HCT116 (cell line): ENCODE measurements around the gene PLEKHO2. TPM values are rescaled to one million over a fixed set of nuclear protein-coding genes. Genes with fewer than 3 reads are reported as not detected.

Experiments used
- ATAC-seq: fragments of 200-7000 bp; cut with Tn5 transposase; 2 replicates; pipeline ENCODE4 v1.9.1; 2020; ENCODE audit warnings: mild to moderate bottlenecking, moderate library complexity
- BruUV-seq: library from RNA; stranded (reverse); fragments of 400-500 nt; replicated peaks from 2 replicates; lab custom pipeline; 2021; lab: Mats Ljungman, UMichigan
- CTCF ChIA-PET: fragments of 300-600 bp; sonication (Branson Sonifier 250); formaldehyde crosslinking; loops from one replicate; lab custom pipeline; 2021; ENCODE audit warnings: antibody characterized with exemption; lab: Charles Lee
- POLR2A ChIA-PET: fragments of 300-600, 350-600 bp; sonication (Branson Sonifier 250); formaldehyde crosslinking; loops from one replicate; lab custom pipeline; 2021; ENCODE audit warnings: antibody characterized with exemption; lab: Charles Lee
- RAD21 ChIA-PET, 2 experiments: fragments of 300-600 bp; sonication (Branson Sonifier 250); formaldehyde crosslinking; loops; one replicate each; lab custom pipeline; 2023; ENCODE audit warnings: low total read pairs in 2 of 2; ENCODE audit not compliant: uncharacterized antibody in 2 of 2, unreplicated experiment in 2 of 2, low non-redundant PET in 1 of 2; lab: Charles Lee
- DNase-seq: peaks from one replicate; pipeline ENCODE4 v3.0.0-alpha.2; 2010; ENCODE audit warnings: low read depth, low spot score
- H2AFZ ChIP-seq: fragments of 200-600 bp; shearing (Covaris generic), sonication (generic); 2 replicates; pipeline ENCODE4 v1.6.1; 2017; ENCODE audit warnings: low read depth, mixed run types, mixed read lengths, antibody characterized with exemption, low read length; ENCODE audit not compliant: poor library complexity, severe bottlenecking
- H3K27ac ChIP-seq: 2 replicates; pipeline ENCODE4 v1.5.1; 2012; ENCODE audit warnings: low read depth, low read length
- H3K27me3 ChIP-seq: fragments of 200-600 bp; sonication (generic); 2 replicates; pipeline ENCODE4 v1.6.1; 2016; ENCODE audit warnings: mixed run types, low read length, mixed read lengths; ENCODE audit not compliant: insufficient read depth
- H3K36me3 ChIP-seq, 2 experiments: fragments of 200-500 bp in 1 of 2; fragments of 200-600 bp in 1 of 2; sonication (Bioruptor generic) in 1 of 2; sonication (generic) in 1 of 2; 2 replicates each; pipeline versions ENCODE4 v1.5.1 to v1.6.1; 2014 to 2016; ENCODE audit warnings: low read length in 2 of 2, inconsistent platforms in 1 of 2, mixed read lengths in 1 of 2, mixed run types in 1 of 2; ENCODE audit not compliant: insufficient read depth in 2 of 2, control insufficient read depth in 1 of 2
- H3K4me1 ChIP-seq, 2 experiments: fragments of 200-600 bp in 1 of 2; sonication (generic) in 1 of 2; 2 replicates each; pipeline versions ENCODE4 v1.5.1 to v1.6.1; 2012 to 2017; ENCODE audit warnings: low read length in 2 of 2, inconsistent platforms in 1 of 2, mild to moderate bottlenecking in 1 of 2, mixed read lengths in 1 of 2, mixed run types in 1 of 2, moderate library complexity in 1 of 2; ENCODE audit not compliant: insufficient read depth in 2 of 2, control insufficient read depth in 1 of 2
- H3K4me2 ChIP-seq: fragments of 200-600 bp; sonication (generic); 2 replicates; pipeline ENCODE4 v1.6.1; 2017; ENCODE audit warnings: mixed run types, low read length, mixed read lengths
- H3K4me3 ChIP-seq, 2 experiments: fragments of 200-600 bp in 1 of 2; sonication (generic) in 1 of 2; replicated peaks in 1 of 2; 2 replicates each; pipeline ENCODE4 v1.5.1; 2011 to 2016; ENCODE audit warnings: low read length in 2 of 2, control low read depth in 1 of 2, low read depth in 1 of 2, mild to moderate bottlenecking in 1 of 2, mixed read lengths in 1 of 2, mixed run types in 1 of 2
- H3K79me2 ChIP-seq: fragments of 200-600 bp; sonication (generic); 2 replicates; pipeline ENCODE4 v1.6.1; 2017; ENCODE audit warnings: mild to moderate bottlenecking, mixed run types, low read length, moderate library complexity, mixed read lengths; ENCODE audit not compliant: insufficient read depth
- H3K9ac ChIP-seq: fragments of 200-600 bp; sonication (generic); 2 replicates; pipeline ENCODE4 v1.6.1; 2016; ENCODE audit warnings: low read length, mixed read lengths
- H3K9me2 ChIP-seq: fragments of 200-600 bp; sonication (generic), shearing (Covaris generic); 2 replicates; pipeline ENCODE4 v1.6.1; 2017; ENCODE audit warnings: mixed run types, mild to moderate bottlenecking, moderate library complexity; ENCODE audit not compliant: insufficient read depth
- H3K9me3 ChIP-seq, 2 experiments: fragments of 200-500 bp in 1 of 2; fragments of 200-600 bp in 1 of 2; sonication (Bioruptor generic) in 1 of 2; sonication (generic) in 1 of 2; 2 replicates each; pipeline ENCODE4 v1.6.1; 2014 to 2017; ENCODE audit warnings: low read length in 2 of 2, mixed read lengths in 2 of 2, inconsistent platforms in 1 of 2, low read depth in 1 of 2, mild to moderate bottlenecking in 1 of 2, mixed run types in 1 of 2, moderate library complexity in 1 of 2; ENCODE audit not compliant: control insufficient read depth in 1 of 2, insufficient read depth in 1 of 2
- H4K20me1 ChIP-seq: fragments of 200-600 bp; sonication (generic), shearing (Covaris generic); 2 replicates; pipeline ENCODE4 v1.6.1; 2017; ENCODE audit warnings: mixed run types, mild to moderate bottlenecking, moderate library complexity; ENCODE audit not compliant: insufficient read depth
- CBX3 ChIP-seq: IDR thresholded peaks from 2 replicates; pipeline ENCODE4 v1.6.1; 2012; ENCODE audit warnings: low read depth
- ELF1 ChIP-seq: IDR thresholded peaks from 2 replicates; pipeline ENCODE4 v1.6.1; 2012; ENCODE audit warnings: low read depth, borderline replicate concordance
- EZH2 ChIP-seq: fragments of 200-600 bp; sonication (generic); IDR thresholded peaks from 2 replicates; pipeline ENCODE4 v1.6.1; 2017; ENCODE audit warnings: antibody characterized with exemption, mixed run types
- POLR2A ChIP-seq: IDR thresholded peaks from 2 replicates; pipeline ENCODE4 v1.7.0; 2011; ENCODE audit warnings: borderline replicate concordance; ENCODE audit not compliant: insufficient read depth, insufficient read length; ENCODE audit errors: extremely low read depth
- RAD21 ChIP-seq: IDR thresholded peaks from 2 replicates; pipeline ENCODE4 v1.6.1; 2012; ENCODE audit warnings: low read depth, mild to moderate bottlenecking
- SIN3A ChIP-seq: IDR thresholded peaks from 2 replicates; pipeline ENCODE4 v1.6.1; 2012; ENCODE audit warnings: low read depth
- YY1 ChIP-seq: IDR thresholded peaks from 2 replicates; pipeline ENCODE4 v1.6.1; 2011; ENCODE audit warnings: low read length, low read depth, moderate library complexity, mild to moderate bottlenecking; ENCODE audit not compliant: insufficient replicate concordance; ENCODE audit errors: extremely low read depth
- intact Hi-C: fragments of 100-400 bp; cut with micrococcal nuclease; formaldehyde crosslinking; loops from 2 replicates; pipeline ENCODE4 v1.10.0; 2022
- total RNA-seq: library from RNA; stranded (reverse); gene quantifications from one replicate; pipeline ENCODE4 v1.2.1, GENCODE V29; 2021; ENCODE audit not compliant: unreplicated experiment
- TF ChIP-seq, protein P1 (sequence below): IDR thresholded peaks from 2 replicates; pipeline ENCODE4 v1.6.1; 2012
- TF ChIP-seq, protein P2 (sequence below): IDR thresholded peaks from 2 replicates; pipeline ENCODE4 v1.6.1; 2012; ENCODE audit warnings: low read depth
- TF ChIP-seq, protein P3 (sequence below): IDR thresholded peaks from 2 replicates; pipeline ENCODE4 v1.6.1; 2011; ENCODE audit warnings: mild to moderate bottlenecking, low read length, moderate library complexity; ENCODE audit not compliant: insufficient replicate concordance; ENCODE audit errors: extremely low read depth
- TF ChIP-seq, protein P4 (sequence below), 3 experiments: fragments of 200-600 bp in 1 of 3; sonication (generic) in 1 of 3; IDR thresholded peaks in 2 of 3; conservative IDR thresholded peaks in 1 of 3; 2 replicates each; pipeline ENCODE4 v1.5.1; 2012 to 2017; ENCODE audit warnings: low read depth in 2 of 3, low read length in 2 of 3, antibody characterized with exemption in 1 of 3, borderline replicate concordance in 1 of 3, control low read depth in 1 of 3, mild to moderate bottlenecking in 1 of 3, mixed read lengths in 1 of 3, mixed run types in 1 of 3, moderate library complexity in 1 of 3; ENCODE audit not compliant: insufficient read depth in 1 of 3

The PLEKHO2 gene
- total RNA-seq, 1 experiment from 2014 or later: 8.0 TPM

DNA sequence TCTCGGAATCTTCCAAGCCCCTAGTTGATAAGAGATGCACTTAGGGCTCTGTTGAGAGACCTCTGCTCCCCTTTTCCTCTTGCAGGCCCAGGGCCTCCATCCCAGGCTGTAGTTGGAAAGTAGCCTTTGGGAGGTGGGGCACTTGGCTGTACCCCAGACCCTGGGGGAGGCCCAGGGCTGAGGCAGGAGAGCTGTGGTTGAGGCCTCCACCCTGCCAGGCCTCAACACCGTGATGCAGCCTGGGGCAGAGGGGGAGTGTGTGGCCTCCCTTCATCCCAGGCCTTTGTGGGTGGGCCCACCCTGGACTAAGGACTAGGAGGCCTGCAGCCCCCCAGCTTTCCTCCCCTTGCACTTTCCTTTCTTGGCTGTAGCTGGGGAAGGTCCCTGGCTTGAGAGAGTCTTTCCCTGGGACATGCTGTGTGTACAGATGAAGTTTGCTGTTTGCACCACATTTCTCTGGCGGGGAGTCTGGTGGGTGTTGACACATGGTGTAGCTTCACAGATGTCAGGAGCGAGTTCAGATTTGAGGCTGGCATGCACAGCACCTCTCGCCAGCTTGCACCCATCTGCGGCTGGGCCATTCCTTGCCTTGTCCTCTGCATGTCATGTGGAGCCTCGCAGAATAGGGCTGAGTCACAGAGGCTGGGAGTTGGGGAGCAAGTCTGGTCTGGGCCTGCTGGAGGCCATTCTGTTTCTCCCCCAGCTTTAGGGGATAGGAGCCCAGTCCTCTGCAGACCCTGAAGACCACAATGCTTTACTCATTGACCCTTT is 13.7 kb downstream of the PLEKHO2 start:
- DNase-seq (no peak), ATAC-seq (no peak)
- H4K20me1 ChIP-seq: no peaks in the 10 kb centered on the region
- peaks cover 4 to 5% of the 10 kb centered on the region in 2 experiments; a peak in 2 of 4 replicates for H3K36me3 ChIP-seq
- ChIA-PET CTCF (no interaction called here), POLR2A (no interaction called here), RAD21 (no interaction called here)
- no peak overlapping the region for H3K9ac ChIP-seq
- intact Hi-C loops: no loop called here
- no peaks in the 10 kb centered on the region for H3K27me3 ChIP-seq
- H3K79me2 ChIP-seq: no peaks in the 10 kb centered on the region
- no peak overlapping the region for H3K4me3 ChIP-seq
- no peak overlapping the region for H3K27ac ChIP-seq
- no peaks in the 10 kb centered on the region for H3K9me3 ChIP-seq
- BruUV-seq: no TSS peak
- no peak overlapping the region for H2AFZ ChIP-seq
- no peak overlapping the region for H3K4me2 ChIP-seq
- TF ChIP-seq POLR2A (no peak), YY1 (no peak), RAD21 (no peak), SIN3A (no peak), CBX3 (no peak), EZH2 (no peak), ELF1 (no peak)
- TF ChIP-seq, protein P1, sequence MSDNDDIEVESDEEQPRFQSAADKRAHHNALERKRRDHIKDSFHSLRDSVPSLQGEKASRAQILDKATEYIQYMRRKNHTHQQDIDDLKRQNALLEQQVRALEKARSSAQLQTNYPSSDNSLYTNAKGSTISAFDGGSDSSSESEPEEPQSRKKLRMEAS: no peak
- TF ChIP-seq, protein P2, sequence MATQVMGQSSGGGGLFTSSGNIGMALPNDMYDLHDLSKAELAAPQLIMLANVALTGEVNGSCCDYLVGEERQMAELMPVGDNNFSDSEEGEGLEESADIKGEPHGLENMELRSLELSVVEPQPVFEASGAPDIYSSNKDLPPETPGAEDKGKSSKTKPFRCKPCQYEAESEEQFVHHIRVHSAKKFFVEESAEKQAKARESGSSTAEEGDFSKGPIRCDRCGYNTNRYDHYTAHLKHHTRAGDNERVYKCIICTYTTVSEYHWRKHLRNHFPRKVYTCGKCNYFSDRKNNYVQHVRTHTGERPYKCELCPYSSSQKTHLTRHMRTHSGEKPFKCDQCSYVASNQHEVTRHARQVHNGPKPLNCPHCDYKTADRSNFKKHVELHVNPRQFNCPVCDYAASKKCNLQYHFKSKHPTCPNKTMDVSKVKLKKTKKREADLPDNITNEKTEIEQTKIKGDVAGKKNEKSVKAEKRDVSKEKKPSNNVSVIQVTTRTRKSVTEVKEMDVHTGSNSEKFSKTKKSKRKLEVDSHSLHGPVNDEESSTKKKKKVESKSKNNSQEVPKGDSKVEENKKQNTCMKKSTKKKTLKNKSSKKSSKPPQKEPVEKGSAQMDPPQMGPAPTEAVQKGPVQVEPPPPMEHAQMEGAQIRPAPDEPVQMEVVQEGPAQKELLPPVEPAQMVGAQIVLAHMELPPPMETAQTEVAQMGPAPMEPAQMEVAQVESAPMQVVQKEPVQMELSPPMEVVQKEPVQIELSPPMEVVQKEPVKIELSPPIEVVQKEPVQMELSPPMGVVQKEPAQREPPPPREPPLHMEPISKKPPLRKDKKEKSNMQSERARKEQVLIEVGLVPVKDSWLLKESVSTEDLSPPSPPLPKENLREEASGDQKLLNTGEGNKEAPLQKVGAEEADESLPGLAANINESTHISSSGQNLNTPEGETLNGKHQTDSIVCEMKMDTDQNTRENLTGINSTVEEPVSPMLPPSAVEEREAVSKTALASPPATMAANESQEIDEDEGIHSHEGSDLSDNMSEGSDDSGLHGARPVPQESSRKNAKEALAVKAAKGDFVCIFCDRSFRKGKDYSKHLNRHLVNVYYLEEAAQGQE: no peak
- TF ChIP-seq, protein P3, sequence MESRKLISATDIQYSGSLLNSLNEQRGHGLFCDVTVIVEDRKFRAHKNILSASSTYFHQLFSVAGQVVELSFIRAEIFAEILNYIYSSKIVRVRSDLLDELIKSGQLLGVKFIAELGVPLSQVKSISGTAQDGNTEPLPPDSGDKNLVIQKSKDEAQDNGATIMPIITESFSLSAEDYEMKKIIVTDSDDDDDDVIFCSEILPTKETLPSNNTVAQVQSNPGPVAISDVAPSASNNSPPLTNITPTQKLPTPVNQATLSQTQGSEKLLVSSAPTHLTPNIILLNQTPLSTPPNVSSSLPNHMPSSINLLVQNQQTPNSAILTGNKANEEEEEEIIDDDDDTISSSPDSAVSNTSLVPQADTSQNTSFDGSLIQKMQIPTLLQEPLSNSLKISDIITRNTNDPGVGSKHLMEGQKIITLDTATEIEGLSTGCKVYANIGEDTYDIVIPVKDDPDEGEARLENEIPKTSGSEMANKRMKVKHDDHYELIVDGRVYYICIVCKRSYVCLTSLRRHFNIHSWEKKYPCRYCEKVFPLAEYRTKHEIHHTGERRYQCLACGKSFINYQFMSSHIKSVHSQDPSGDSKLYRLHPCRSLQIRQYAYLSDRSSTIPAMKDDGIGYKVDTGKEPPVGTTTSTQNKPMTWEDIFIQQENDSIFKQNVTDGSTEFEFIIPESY: no peak
- TF ChIP-seq, protein P4, sequence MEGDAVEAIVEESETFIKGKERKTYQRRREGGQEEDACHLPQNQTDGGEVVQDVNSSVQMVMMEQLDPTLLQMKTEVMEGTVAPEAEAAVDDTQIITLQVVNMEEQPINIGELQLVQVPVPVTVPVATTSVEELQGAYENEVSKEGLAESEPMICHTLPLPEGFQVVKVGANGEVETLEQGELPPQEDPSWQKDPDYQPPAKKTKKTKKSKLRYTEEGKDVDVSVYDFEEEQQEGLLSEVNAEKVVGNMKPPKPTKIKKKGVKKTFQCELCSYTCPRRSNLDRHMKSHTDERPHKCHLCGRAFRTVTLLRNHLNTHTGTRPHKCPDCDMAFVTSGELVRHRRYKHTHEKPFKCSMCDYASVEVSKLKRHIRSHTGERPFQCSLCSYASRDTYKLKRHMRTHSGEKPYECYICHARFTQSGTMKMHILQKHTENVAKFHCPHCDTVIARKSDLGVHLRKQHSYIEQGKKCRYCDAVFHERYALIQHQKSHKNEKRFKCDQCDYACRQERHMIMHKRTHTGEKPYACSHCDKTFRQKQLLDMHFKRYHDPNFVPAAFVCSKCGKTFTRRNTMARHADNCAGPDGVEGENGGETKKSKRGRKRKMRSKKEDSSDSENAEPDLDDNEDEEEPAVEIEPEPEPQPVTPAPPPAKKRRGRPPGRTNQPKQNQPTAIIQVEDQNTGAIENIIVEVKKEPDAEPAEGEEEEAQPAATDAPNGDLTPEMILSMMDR (IDR thresholded peaks at IDR 0.05 in 2 of 3, conservative IDR thresholded peaks at IDR 0.05 in 1 of 3; ENCODE audit: borderline replicate concordance in 1 of 3, insufficient read depth in 1 of 3, low read depth in 2 of 3, low read length in 2 of 3): no peak
- no peaks in the 10 kb centered on the region for H3K9me2 ChIP-seq
- peaks cover 0 to 7% of the 10 kb centered on the region in 2 experiments; a peak in 1 of 4 replicates for H3K4me1 ChIP-seq
